ENCODE results near the gene DISP3.

DISP3 gene

GRCh38 chr1:11461531-11462137 lies 17.3 kb upstream of the DISP3 start:
- no peak for DNase-seq (ENCODE audit: low read depth)

- DNase-seq (ENCODE audit: low read depth), result no peak
These were observed 16.6 kb upstream of the DISP3 start for GRCh38 chr1:11462224-11462923.

GRCh38 chr1:11463177-11463576 lies 15.8 kb upstream of the DISP3 start:
- DNase-seq (ENCODE audit: low read depth), result no peak

- DNase-seq (ENCODE audit: low read depth), result no peak
These were observed 13.6 kb upstream of the DISP3 start for GRCh38 chr1:11465307-11465706.

DNA sequence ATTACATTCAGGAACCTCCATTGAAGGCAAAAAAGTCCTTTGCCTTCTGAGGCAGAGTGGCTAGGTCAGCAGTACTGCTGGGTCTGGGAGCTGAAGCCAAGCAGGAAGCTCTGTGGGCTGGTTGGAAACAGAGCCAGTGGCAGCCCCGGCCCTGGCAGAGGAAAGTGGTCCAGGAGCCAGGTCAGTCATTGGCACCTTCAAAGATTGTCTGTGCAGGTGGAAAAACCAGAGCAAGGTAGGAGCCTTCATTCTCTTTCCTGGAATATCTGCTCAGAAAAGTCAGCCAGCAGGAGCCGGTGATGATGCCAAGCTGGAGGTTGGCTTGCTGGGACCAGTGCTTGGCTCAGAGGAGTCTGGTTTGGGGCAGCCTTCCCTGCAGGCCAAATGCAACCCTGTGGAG lies 12.5 kb upstream of the DISP3 start:
- DNase-seq (ENCODE audit: low read depth), result no peak

- no peak for DNase-seq (ENCODE audit: low read depth)
These were observed 10.1 kb upstream of the DISP3 start for GRCh38 chr1:11468878-11469277.

GRCh38 chr1:11470912-11471311 lies 8.0 kb upstream of the DISP3 start:
- no peak for DNase-seq (ENCODE audit: low read depth)

DNA sequence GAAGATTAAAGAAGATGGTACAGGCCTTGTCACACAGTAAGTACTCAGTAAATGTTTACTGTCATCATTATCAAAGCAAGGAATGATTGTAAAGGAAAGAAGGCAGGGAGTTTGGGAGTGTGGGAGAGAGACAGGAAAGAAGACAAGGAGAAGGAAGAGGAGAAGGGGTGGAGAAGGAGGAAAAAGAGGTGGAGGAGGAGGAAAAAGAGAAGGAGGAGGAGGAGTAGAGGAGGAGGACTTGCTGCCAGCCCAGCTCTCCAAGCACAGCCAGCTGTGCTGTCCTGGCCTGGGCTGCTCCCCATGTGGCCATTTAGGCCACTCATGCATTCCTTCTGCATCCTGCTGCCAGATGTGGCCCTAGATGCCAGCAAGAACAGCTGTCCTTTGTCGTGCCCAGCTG lies 7.5 kb upstream of the DISP3 start:
- DNase-seq (ENCODE audit: low read depth), result no peak

DNA sequence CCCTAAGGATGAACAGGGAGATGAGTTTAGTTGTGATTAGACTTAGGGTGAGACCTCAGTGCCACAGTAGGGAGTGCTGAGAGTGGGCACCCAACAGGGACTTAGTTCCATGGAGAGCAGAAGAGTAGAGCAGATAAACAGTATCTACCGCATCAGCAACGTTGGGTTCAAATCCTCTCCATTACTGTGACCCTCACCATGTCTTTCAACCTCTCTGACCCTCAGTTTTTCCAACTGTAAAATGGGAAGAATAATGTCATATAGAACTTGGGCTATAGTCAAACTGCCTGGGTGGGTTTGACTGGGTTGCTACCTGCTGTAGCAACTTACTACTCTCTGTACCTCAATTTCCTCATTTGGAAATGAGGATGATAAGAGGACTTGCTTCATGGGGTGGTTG lies 6.7 kb upstream of the DISP3 start:
- DNase-seq (ENCODE audit: low read depth), result no peak

DNA sequence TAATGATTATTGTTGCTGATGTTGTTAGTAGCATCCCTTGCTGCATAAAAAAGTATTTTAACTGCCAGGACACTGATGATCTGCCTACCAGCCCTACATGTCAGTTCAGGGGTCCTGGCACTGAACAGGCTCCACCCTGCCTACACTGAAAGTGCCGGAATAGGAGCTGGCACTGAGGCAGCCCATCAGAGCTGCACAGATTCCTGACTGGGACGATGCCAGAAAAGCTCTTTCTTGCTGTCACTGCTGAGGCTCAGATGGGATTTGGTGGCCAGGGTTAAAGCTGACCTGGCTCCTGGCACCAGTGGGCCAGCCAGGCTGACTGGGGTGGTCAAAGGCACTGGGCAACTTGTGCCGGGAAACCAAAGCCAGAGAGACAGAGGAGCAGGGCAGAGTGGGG lies 6.2 kb upstream of the DISP3 start:
- DNase-seq (ENCODE audit: low read depth), result no peak

DNA sequence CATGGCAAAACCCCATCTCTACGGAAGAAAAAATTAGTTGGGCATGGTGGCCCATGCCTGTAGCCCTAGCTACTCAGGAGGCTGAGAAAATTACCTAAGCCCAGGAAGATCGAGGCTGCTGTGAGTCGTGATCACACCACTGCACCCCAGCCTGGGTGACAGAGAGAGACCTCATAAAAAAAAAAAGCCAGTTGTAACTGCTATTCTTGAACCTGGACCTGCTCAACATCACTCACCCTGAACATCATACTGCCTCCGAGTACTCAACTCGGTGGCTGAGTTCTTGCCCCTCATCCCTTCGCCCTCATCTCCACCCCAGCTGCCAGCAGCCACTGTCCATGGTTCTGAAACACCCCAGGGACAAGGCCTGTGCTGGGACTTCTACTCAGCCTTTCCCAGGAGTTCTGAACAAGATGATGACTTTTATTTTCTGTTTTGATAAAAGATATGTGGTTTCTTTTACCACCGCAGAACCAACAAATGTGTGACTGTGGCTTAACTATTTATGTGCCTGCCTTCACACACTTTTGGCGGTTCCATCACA lies 5.4 kb upstream of the DISP3 start:
- no peak for DNase-seq (ENCODE audit: low read depth)

DNA sequence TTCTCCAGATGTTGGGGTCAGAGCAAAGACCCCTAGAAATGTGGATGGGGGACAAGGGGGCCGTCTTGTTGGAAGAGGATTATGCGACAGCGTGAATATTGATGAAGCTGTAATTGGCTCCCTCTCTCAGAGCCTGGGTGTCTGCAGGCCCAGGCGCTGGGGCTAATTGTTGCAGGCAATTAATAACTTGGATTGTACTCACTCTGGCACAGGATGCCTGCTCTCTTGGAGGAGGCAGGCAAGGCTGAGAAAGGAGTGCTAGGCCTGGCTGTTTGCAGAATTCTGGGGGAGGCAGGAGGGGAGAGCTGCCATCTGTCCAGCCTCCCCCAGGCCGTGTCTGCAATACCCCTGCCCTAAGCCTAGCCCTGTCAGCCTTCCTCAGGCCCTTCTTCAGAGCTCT lies 4.1 kb upstream of the DISP3 start:
- DNase-seq (ENCODE audit: low read depth), result no peak

DNA sequence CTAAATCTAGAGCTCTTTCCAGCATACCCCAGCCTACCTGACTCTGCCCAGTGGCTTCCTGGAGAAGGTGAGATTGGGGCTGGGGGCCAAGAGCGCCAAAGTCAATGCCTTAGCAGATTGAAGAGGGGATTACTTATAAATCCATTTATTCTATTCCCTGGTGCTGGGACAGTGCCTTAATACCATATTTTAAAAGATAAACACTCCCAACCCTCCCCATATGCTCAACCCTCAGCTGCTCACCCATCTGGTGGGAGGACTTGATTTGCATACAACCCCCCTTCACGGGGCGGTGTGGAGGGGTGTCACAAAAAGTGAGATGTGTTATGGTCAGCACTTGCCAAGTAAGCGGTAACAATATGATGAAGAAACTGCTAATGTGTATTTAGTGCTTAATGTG lies 3.2 kb upstream of the DISP3 start:
- no peak for DNase-seq (ENCODE audit: low read depth)

GRCh38 chr1:11479375-11479979 lies 522 bp downstream of the DISP3 start:
- DNase-seq (ENCODE audit: low read depth), result no peak

DNA sequence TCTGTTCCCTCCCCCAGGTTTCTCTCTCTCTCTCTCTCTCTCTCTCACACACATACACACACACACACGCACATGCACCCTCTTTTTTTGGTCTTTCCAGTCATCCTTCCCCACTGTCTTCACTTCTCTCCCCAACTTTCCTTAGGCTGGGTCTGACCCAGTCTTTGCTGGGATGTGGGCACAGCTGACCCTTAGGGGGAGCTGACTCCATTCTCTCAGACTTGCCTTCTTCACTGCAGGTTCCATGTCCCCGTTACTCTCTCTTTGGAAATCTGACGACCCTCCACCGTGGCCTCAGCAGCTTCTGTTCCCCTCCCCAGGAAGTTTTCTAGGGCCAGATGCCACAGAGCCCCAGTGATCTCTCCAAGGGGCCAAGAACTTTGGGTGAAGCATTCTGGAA lies 2.1 kb downstream of the DISP3 start:
- no peak for DNase-seq (ENCODE audit: low read depth)

- no peak for DNase-seq (ENCODE audit: low read depth)
These were observed 3.2 kb downstream of the DISP3 start for GRCh38 chr1:11482198-11482597.

DNA sequence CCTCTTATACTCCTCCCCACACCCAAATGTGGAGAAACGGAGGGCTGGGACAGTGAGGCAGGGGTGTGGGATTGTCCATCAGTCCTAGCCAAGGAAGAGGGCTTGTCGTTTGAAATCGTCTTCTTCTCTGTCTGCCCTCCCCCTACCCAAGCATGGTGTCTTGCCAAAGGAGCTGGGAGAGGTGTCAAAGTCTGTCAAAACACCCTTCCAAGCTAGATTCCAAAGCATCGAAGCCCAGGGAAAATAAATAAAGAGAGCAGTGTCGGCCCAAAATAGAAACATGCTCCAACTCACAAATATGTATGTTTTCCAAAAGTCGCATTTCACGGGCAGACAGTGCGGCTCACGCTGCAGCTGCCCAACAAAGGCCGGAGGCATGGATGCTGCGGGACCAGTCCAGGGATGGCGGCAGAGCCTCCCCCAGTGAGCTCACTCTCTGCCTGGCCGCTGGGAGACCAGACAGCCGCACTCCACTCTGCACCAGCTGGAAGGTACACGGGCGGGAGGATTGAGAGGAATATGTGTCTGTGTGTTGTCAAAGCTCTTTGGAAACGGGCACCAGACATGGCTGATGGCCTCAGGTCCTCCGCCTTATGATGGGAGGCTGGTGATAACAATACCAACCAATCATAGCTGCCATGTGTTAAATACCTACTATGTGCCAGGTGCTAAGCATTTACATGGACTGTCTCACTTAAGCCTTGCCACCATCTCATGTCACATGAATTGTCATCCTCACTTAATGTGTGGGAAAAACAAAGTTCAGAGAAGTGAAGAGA lies 3.9 kb downstream of the DISP3 start:
- no peak for DNase-seq (ENCODE audit: low read depth)

- DNase-seq (ENCODE audit: low read depth), result no peak
These were observed 4.8 kb downstream of the DISP3 start for GRCh38 chr1:11483581-11484320.

- DNase-seq (ENCODE audit: low read depth), result no peak
These were observed 5.3 kb downstream of the DISP3 start for GRCh38 chr1:11484321-11484655.

- no peak for DNase-seq (ENCODE audit: low read depth)
These were observed 6.2 kb downstream of the DISP3 start for GRCh38 chr1:11485191-11485590.

DNA sequence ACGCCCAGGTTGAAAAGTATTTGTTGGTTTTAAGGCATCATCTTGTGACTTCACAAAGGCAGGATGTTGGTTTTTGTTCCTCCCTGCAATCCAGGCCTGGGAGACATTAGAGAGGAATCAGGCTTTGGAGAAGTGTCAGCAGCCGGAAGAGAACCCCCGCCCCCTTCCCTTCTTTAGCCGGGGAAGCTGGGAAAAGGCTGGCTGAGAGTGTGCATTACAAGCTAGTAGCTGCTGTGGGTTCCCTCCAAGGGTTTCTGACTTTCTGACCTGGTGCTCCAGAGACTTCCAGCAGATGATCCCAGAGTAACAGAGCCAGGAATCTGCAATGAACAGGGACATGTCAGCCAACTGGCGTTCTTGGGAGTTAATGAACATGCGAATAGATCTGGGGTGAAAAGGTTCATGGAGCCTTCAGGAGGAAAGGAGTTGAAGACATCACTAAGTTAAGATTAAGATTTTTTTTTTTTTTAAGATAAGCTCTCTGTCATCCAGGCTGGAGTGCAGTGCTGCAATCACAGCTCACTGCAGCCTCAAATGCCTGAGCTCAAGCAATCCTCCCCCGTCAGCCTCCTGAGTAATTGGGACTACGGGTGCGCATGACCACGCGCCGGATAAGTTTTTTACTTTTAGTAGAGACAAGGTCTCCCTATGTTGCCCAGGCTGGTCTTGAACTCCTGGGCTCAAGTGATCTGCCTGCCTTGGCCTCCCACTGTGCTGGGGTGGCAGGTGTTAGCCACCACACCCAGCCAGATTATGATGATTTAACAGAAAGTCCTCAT lies 7.5 kb downstream of the DISP3 start:
- DNase-seq (ENCODE audit: low read depth), result no peak
